Lower leg skin (tissue), 4 donors: ENCODE measurements around the gene RUSF1. TPM values are rescaled to one million over a fixed set of nuclear protein-coding genes. Genes with fewer than 3 reads are reported as not detected.

Experiments
- DNase-seq, 2 donors: peaks; one replicate each; pipeline ENCODE4 v3.0.0-alpha.2; 2019; ENCODE audit warnings: low spot score in 2 of 2
- H3K4me3 ChIP-seq: fragments of 200-600 bp; sonication (generic); 2 replicates; pipeline ENCODE4 v1.5.1; 2017; ENCODE audit warnings: mild to moderate bottlenecking, low read depth; ENCODE audit not compliant: poor library complexity, severe bottlenecking
- POLR2A ChIP-seq, 2 donors: fragments of 450-650 bp; IDR thresholded peaks; one replicate each; pipeline ENCODE4 v1.6.1; 2016 to 2017; ENCODE audit warnings: antibody characterized with exemption in 2 of 2, mild to moderate bottlenecking in 1 of 2, moderate library complexity in 1 of 2
- WGBS, 2 donors: methylation state at CpG; one replicate each; pipeline ENCODE4 v1.1.5; 2018; 5-methylcytosine and 5-hydroxymethylcytosine counted together
- intact Hi-C: fragments of 100-400 bp; cut with DNase I; formaldehyde crosslinking; loops from one replicate; pipeline ENCODE4 v1.15.0; 2023; ENCODE audit warnings: low total_unique reads
- total RNA-seq, 4 donors: library from RNA; depleted of rRNA; stranded (reverse); fragments of >200 nt; gene quantifications; one replicate each; pipeline ENCODE4 v1.1.0, GENCODE V29; 2016
- TF ChIP-seq, protein P1 (sequence below), 3 donors: fragments of 450-650 bp; IDR thresholded peaks; one replicate each; pipeline ENCODE4 v1.5.1; 2016; ENCODE audit warnings: antibody characterized with exemption in 3 of 3, mild to moderate bottlenecking in 3 of 3, moderate library complexity in 2 of 3

The RUSF1 gene
- total RNA-seq, 4 donors from 2014 or later: 50.5 to 56.4 (median 52.7) TPM

DNA sequence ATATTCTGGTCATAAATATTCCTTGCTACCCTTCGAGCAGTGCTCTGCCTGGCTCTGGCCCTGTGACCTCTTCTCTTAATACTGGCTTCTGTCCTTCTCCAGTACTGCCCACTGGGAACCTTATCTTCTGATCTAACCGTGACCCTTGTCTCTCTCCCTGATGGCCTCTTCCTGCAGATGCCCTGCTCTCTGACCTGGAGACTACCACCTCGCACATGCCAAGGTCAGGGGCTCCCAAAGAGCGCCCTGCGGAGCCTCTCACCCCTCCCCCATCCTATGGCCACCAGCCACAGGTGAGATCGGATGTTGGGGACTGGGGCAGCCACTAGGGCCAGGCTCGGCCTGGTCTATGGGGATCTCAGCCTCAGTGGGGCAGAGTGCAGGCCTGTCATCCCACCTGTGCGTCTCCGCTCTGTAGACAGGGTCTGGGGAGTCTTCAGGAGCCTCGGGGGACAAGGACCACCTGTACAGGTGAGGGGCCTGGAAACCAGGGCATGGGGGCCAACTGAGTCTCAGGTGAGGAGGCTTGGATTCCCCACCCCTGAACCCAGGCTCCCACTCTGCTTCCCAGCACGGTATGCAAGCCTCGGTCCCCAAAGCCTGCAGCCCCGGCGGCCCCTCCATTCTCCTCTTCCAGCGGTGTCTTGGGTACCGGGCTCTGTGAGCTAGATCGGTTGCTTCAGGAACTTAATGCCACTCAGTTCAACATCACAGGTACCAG lies 34.8 kb downstream of the RUSF1 start:
- intact Hi-C loops: no loop called here
- TF ChIP-seq, protein P1, sequence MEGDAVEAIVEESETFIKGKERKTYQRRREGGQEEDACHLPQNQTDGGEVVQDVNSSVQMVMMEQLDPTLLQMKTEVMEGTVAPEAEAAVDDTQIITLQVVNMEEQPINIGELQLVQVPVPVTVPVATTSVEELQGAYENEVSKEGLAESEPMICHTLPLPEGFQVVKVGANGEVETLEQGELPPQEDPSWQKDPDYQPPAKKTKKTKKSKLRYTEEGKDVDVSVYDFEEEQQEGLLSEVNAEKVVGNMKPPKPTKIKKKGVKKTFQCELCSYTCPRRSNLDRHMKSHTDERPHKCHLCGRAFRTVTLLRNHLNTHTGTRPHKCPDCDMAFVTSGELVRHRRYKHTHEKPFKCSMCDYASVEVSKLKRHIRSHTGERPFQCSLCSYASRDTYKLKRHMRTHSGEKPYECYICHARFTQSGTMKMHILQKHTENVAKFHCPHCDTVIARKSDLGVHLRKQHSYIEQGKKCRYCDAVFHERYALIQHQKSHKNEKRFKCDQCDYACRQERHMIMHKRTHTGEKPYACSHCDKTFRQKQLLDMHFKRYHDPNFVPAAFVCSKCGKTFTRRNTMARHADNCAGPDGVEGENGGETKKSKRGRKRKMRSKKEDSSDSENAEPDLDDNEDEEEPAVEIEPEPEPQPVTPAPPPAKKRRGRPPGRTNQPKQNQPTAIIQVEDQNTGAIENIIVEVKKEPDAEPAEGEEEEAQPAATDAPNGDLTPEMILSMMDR (IDR thresholded peaks at IDR 0.05): no peak
- no peak for TF ChIP-seq POLR2A (IDR thresholded peaks at IDR 0.05)
- WGBS, 2 donors: 87 to 88% methylated on average over 16 of the region's 17 CpGs
- no peak overlapping the region for H3K4me3 ChIP-seq
- DNase-seq: no peak

DNA sequence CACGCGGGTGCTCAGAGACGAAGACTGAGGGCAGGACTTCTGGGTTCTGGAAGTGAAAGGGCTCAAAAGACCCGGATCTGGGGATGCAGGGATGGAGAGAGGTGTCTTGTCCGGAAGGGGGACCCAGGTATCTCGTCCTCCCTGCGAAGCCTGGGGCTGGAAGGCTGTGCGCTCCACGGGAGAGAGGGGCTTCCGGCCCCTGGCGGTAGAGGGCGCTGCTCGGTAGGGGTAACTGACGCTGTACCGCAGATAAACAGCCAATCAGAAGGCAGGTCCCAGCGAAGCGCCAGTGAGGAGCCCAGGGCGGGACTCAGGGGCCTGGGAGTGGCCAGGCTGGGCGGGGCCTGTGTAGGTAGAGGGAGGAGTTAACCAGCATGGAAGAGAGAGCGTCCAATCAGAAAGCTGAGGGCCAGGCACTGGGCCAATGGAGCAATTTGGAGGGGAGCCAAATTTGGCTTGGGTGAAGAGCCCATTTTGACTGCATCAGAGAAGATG lies 35.4 kb downstream of the RUSF1 start:
- 17 to 18% methylated on average over 20 of the region's 20 CpGs for WGBS, 2 donors
- TF ChIP-seq POLR2A (IDR thresholded peaks at IDR 0.05): no peak
- TF ChIP-seq, protein P1 (IDR thresholded peaks at IDR 0.05): peak in 1 of 3 donors; percentile 70
- DNase-seq: peak; percentile 87 to 98
- intact Hi-C loops: no loop called here
- H3K4me3 ChIP-seq: peak overlapping the region; percentile 64

DNA sequence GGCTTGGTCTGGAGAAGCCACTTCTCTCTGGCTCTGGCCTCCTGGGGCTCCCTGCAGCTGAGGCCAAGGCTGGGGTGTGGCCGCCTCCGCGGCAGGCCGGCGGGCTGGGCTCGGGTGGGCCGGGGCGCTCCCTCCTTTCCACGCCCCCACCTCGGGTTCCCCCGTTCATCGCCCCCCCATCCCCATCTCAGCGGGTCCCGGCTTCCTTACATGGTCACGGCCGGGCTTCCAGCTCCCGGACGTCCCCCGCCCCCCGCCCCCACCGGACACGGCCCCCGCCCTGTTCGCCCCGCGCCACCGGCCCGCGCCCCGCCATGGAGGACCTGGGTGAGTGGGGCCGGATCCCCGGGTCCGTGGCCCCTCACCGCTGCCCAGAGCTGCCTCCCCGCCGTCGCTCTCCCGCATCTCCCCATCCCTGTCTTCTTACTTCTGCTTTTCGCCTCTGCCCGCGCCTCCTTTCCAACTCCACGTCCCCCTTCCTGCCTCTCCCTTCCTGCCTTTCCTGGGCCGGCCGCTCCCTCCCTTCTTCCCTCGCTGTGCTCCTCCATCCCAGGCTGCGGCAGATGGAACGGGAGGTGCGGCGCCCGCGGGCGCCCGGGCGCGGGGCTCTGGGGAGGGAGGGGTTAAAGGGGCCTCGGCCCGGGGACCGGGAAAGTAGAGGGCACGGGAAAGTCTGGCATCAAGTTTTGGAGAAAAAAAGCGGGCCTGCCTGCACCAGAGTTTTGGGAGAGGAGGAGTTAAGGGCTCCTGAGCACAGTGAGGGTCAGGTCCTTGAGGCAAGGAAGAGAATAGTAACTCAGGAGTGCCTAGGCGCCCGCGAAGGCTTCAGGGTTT lies 36.1 kb downstream of the RUSF1 start, which contains the start of gene TGFB1I1:
TGFB1I1 (plus strand) TSS at position 278 of the 834 bp plus-strand sequence; CDS start at position 315, 37 bp downstream.
- DNase-seq: peak in 1 of 2 donors; percentile 94
- intact Hi-C loops: no loop called here
- H3K4me3 ChIP-seq: peak within 1 kb of the TSS; percentile 64
- TF ChIP-seq, protein P1 (IDR thresholded peaks at IDR 0.05): no peak
- TF ChIP-seq POLR2A (IDR thresholded peaks at IDR 0.05): no peak
- 1 to 3% methylated on average over 39 to 42 of the region's 63 CpGs for WGBS, 2 donors

DNA sequence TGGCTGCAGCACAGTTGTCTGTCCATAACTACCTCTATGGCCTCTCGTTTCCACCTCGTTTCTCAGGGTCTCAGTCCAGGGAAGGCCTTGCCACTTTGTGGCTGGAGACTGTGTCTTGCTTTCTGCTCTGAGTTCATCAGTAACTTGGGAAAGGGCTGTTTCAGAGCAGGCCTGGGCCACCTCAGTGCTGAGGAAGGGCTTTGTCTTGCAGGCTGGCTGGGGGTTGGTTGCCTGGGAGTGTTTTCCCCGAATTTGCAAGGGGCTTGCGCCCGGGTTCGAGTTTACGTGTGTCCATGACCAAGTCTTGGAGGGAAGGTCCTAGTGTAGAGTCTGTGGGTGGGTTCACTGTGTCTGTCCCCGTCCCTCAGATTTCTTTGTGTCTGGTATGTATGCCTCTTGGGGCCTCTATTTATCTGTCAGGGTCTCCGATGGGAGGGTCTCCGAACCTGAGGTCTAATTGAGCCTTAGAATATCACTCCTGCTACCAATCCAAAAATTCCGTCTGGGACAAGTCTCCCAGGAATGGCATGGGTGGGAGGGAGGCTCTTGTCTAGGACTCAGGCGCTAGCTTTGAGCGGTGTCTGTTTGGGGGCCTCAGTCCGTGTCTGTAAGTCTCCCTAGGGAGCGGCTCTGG lies 36.8 kb downstream of the RUSF1 start:
- no peak for DNase-seq
- 33 to 41% methylated on average over 15 of the region's 15 CpGs for WGBS, 2 donors
- intact Hi-C loops: no loop called here
- no peak overlapping the region for H3K4me3 ChIP-seq
- TF ChIP-seq POLR2A (IDR thresholded peaks at IDR 0.05): no peak
- TF ChIP-seq, protein P1 (IDR thresholded peaks at IDR 0.05): no peak

DNA sequence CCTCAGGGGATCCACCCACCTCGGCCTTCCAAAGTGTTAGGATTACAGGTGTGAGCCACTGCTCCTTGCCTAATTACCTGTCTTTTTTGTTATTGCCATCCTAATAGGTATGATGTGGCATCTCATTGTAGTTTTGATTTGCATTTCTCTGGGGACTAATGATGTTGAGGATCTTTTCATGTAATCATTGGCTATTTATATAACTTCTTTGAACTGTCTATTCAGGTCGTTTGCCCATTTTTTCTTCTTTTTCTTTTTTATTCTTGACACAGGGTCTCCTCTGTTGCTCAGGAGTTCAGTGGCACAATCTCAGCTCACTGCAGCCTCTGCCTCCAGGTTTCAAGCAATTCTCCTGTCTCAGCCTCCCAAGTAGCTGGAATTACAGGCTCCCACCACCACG lies 37.6 kb downstream of the RUSF1 start:
- TF ChIP-seq, protein P1 (IDR thresholded peaks at IDR 0.05): no peak
- TF ChIP-seq POLR2A (IDR thresholded peaks at IDR 0.05): no peak
- H3K4me3 ChIP-seq: no peak overlapping the region
- no peak for DNase-seq
- intact Hi-C loops: no loop called here
- 82 to 83% methylated on average over 3 of the region's 3 CpGs for WGBS, 2 donors
